ENCODE data around the gene ZRANB2.

Gene ZRANB2

GRCh38 chr1:71027991-71028390 is 52.8 kb downstream of the ZRANB2 start:
- DNase-seq (ENCODE audit: low read depth), result no peak

GRCh38 chr1:71026093-71026492 is 54.7 kb downstream of the ZRANB2 start:
- no peak for DNase-seq (ENCODE audit: low read depth)

DNA sequence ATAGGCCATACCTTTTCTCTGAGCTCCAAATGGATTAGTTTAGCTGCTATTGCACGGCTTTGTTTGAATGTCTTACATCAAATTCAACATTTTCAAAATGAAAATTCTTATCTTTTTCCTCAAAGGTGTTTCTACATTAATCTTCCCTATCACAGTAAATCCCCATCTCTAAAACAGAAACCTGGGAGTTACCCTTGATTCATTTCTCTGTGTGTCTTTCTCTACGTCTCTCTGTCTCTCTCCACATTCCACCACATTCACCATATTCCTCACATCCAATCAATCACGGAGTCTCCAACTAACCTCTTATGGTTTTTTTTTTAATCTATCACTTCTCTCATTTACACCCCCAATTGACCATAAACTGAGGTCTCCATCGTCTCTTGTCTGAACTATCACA is 57.3 kb downstream of the ZRANB2 start:
- no peak for DNase-seq (ENCODE audit: low read depth)

DNA sequence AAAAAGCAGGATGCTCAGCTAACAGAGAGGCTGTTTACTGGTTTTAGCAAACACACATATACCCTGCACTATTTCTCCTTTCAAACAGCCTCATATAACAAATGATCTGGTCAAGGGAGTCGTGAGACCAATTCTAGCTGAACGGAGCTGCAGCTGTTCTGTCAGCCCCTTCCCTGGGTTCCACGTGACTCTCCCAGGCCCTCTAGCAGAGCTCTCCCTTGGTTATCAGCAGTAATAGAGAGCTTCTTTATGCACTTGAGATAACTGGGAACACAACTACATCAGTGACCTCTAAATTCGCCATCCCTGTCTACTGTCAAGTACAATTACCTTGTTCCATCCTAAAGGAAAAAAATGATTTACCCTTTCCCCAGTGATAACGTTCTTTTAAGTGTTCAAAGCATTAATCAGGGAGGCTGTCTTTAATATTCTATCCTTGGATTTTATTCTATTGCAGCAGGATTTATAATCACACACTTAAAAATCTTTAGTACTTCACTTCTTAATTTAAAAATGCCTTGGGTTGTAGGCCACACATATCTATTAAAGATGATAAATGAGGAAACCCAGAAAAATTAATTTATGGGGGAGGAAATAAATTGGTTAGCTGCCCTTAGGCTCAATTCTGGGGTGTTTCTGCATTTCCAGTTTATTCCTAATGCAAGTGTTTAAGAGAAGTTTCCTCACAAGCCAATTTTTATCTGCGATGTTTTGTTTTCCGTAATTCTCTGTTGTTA is 61.4 kb downstream of the ZRANB2 start:
- no peak for DNase-seq (ENCODE audit: low read depth)

DNA sequence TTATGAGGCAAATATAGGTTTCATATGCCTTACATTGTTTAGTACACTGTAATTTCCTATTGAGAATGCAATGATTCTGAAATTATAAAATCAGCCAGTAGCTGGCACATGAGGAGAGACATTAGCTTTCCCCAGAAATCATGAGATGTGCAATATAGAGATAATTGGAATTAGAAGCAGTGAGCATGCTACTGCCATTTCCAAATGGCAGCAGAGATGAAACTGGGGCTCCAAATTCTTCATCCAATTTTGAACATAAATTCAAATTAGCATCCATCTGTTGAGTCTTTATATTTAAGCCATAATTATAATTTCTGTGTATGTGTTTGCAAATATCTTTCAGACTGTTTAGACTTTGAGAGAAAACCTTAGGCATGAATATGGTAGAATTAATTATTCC is 62.0 kb downstream of the ZRANB2 start:
- DNase-seq (ENCODE audit: low read depth), result no peak

DNA sequence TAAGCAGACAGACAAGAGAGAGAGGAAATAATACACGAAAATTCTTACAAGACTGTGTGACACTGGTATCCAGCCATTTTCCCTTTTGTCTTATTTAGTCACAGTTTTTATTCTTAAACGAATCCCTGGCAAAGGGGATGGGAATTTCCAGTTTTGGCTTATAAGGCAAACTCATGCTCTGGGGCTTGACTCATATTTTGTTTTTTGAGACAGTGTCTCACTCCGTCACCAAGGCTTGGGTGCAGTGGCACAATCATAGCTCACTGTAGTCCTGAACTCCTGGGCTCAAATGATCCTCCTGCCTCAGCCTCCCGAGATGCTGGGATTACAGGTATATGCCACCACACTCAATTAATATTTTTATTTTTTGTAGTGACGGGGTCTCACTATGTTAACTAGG is 65.1 kb downstream of the ZRANB2 start:
- DNase-seq (ENCODE audit: low read depth), result no peak

DNA sequence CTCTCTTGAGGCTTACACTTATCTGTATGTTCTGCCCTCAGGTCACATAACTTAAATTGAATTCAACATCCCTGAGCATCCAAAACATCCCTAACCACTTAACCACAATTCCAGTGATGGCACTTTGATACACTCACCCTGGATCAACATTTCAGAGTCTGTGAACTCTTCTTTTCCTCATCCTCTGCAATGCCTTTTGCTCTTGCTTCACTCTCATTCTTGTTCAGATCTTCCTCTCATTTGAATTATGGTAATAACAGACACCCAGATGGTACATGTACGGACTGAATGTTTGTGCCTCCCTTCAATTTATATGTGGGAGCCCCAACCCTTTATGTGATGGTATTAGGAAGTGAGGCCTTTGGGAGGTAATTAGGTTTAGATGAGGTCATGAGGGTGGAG is 66.7 kb downstream of the ZRANB2 start:
- DNase-seq (ENCODE audit: low read depth), result no peak
